Astrocyte (in vitro differentiated cells and primary cell): ENCODE measurements around the gene MALT1.

Experiments
- CTCF ChIP-seq: IDR thresholded peaks from 2 replicates; pipeline ENCODE4 v1.5.1; 2011; ENCODE audit warnings: low read depth, mild to moderate bottlenecking, inconsistent platforms, low read length, moderate library complexity; ENCODE audit not compliant: insufficient read depth
- EZH2 ChIP-seq: IDR thresholded peaks from 2 replicates; pipeline ENCODE4 v1.6.1; 2012; ENCODE audit warnings: mild to moderate bottlenecking, low read length, inconsistent platforms; ENCODE audit not compliant: insufficient read depth

- TF ChIP-seq CTCF (no peak), EZH2 (no peak)
These were observed 104.8 kb downstream of the MALT1 start for GRCh38 chr18:58776084-58776483.
